ENCODE data around the gene KHDC4.

The KHDC4 gene

DNA sequence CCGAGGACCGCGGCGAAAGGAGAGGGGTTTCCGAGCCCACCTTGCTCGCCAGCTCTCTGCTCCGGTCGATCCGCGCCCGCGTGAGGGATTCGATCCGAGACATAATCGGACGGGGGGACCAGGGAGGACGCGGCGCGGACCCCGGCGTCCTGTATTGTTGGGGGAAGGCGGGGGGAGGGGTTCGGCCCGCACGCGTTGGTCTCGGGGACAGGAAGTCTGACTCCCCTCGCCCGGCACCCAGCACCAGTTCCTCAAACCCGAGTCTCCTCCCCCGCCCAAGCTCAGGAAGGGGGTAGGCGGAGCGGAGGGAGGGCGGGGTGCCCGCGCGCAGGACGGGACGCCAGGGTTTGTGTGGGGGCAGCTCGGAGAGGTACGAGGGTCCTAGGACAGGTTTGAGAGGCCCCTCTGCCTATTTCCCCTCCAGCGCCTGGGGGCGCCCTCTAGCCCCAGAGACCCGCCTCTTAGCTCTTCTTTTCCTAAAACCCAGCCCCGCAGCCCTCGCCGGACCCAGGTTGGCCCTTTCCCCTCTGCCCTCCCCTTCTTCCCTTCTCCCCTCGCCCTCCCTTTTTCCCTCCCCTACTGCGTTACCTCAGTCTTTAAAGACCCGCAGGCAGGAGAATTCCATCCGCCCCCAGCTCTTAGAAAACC is 44.2 kb upstream of the KHDC4 start, which contains the start of gene ARHGEF2:
Gene ARHGEF2 (minus strand): TSS at position 223 of the 648 bp plus-strand sequence. CDS start 120 bp downstream, at position 103.
- peak; percentile 72 for DNase-seq (ENCODE audit: low read depth)
- TF ChIP-seq, protein P1, sequence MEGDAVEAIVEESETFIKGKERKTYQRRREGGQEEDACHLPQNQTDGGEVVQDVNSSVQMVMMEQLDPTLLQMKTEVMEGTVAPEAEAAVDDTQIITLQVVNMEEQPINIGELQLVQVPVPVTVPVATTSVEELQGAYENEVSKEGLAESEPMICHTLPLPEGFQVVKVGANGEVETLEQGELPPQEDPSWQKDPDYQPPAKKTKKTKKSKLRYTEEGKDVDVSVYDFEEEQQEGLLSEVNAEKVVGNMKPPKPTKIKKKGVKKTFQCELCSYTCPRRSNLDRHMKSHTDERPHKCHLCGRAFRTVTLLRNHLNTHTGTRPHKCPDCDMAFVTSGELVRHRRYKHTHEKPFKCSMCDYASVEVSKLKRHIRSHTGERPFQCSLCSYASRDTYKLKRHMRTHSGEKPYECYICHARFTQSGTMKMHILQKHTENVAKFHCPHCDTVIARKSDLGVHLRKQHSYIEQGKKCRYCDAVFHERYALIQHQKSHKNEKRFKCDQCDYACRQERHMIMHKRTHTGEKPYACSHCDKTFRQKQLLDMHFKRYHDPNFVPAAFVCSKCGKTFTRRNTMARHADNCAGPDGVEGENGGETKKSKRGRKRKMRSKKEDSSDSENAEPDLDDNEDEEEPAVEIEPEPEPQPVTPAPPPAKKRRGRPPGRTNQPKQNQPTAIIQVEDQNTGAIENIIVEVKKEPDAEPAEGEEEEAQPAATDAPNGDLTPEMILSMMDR (IDR thresholded peaks at IDR 0.05; ENCODE audit: low read depth, low read length, missing control alignments), result peak; percentile 33
- peak within 1 kb of the TSS; percentile 88 for H3K4me3 ChIP-seq (ENCODE audit: low read depth, low read length)

DNA sequence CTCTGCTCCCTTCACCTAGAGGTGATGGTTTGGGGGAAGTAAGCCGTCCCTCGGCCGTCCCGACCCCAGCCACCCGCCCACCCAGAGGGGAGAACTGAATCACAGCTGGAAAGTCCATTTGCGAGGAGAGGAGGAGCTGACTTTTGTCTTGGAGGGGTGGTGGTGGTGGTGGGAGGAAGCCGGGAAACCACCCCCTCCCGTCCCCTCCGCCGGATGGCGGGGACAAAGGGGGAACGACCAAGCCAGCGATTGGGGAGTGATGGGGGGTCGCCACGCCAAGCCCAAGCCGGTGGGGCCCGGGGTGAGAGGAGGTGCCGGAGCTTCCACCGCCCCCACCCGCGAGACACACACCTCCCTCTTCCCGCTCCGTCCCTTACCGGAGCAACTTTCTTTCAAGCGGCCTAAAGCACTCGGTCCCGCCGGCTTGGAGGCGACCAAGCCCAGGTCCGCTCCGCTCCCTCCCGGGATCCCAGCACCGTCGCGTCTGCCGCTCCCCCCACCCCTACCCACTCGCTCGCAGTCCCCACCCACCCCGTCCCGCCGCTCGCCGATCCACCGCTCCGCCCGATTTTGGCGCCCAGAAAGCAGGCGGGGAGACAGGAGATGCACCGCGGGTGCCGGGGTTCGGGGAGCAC is 43.6 kb upstream of the KHDC4 start:
- TF ChIP-seq, protein P1 (IDR thresholded peaks at IDR 0.05; ENCODE audit: low read depth, low read length, missing control alignments), result no peak
- no peak for DNase-seq (ENCODE audit: low read depth)
- peak overlapping the region; percentile 88 for H3K4me3 ChIP-seq (ENCODE audit: low read depth, low read length)

DNA sequence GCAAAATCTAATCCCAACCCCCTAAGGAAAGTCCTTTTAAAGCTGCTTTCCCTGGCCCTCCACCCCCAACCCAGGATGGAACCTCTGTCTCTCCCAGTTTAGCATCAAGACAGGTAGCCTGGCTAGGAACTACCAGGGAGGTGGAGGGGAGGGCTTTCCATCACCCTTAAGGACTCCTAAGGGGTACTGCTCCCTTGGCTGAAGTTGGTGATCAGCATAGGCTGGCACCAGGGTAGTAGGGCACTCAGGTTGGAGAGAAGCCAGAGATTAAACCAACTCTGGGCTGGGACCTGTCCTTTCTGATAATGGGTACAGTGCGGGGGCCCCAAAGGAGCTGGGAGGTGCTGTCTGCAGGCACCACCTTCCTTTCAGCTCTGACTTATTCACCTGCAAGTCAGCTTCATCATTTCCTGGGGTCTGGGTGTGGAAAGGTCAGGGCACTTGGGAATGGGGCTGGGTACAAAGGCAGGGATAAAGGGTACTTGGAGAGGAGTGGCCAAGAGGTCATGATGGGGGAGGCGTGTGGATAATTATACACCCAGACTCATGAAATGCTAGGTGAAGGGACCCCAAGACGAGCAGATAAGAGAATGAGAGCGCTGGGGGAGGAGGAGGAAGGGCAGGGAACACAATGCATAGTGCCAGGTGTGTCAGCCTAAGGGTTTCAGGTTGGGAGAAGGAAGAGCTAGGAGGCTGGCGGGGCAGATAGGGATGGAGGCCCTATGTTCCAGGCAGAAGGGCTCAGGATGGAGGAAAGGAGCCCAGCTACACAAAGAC is 42.9 kb upstream of the KHDC4 start:
- H3K4me3 ChIP-seq (ENCODE audit: low read depth, low read length), result peak overlapping the region; percentile 88
- no peak for DNase-seq (ENCODE audit: low read depth)
- TF ChIP-seq, protein P1 (IDR thresholded peaks at IDR 0.05; ENCODE audit: low read depth, low read length, missing control alignments), result no peak

DNA sequence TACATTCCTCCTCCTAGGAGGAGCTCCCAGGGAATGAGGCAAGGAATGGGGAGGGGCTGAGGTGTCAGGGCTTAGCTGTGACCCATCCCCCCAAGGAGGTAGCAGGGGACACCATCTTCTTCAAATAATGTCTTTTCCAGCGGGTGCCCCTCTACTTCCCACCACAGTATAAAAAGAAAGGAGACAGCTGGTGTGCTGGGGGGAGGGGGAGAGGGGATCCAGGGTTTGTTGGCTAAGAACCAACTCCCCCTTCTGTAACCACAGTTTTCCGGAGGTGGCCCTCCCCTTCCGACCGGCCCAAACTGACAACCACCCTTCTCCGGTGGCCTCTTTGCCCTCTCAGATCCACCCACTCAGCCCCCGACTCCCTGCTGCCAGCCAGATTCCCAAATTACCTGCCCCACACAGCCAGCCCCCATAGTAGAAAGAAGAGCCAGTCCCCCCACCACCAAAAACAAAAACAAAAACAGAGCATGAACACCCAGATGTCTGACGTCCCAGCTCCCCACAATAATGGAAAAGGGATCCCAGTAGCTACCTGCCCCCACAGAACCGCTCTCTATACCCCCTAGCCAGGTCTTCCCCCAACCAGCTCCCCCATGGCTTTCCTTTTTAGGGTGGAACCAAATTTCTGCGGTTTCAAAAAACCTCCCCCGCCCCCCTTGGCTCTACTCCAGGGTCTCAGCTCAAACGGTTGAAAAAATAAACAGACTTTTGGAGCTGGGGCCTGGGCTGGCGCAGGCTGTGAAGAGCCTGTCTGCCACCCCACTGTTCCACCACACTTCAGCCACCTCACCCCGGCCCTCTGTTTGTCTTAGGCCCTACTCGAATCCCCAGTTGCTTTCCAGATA is 42.1 kb upstream of the KHDC4 start:
- no peak for DNase-seq (ENCODE audit: low read depth)
- TF ChIP-seq, protein P1 (IDR thresholded peaks at IDR 0.05; ENCODE audit: low read depth, low read length, missing control alignments), result no peak
- H3K4me3 ChIP-seq (ENCODE audit: low read depth, low read length), result peak overlapping the region; percentile 88

DNA sequence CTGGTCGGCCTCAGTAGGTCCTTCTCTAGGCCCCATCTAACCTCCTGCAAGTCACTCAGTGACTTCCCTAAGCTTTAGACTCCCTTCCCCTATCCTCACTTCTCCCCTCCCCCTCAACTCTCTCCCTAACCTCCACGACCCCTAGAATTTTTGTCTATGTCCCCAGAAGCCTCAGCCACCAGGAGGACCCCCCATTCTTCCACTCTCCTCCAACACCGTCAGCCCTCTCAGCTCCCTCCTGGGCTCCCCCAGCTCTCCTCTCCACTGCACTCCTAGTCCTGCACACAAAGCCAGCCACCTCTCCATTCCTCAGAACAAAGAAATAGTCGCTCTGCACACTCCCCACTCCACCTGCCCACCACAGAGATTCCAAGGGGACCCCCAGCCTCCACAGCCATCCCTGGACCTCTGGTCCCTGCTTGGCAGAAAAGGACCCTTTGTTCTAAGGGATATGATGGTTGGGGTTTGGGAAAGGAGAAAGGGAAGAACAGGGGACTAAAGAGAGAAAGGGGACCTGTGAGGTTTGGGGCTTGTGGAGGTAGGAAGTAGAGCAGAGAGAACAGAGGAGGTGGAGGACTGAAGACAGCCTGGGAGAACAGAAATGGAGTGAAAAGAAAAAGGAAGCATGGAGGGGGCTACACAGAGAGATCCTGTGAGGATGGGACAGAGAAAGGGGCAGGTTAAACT is 41.3 kb upstream of the KHDC4 start:
- TF ChIP-seq, protein P1 (IDR thresholded peaks at IDR 0.05; ENCODE audit: low read depth, low read length, missing control alignments), result no peak
- H3K4me3 ChIP-seq (ENCODE audit: low read depth, low read length), result peak overlapping the region; percentile 88
- no peak for DNase-seq (ENCODE audit: low read depth)

Data from GM12864 (cell line).